HEK293 (cell line): ENCODE results near the gene MLLT6.

ENCODE experiments used
- EGR2 ChIP-seq: fragments of 450-650 bp; formaldehyde crosslinking; IDR thresholded peaks from 2 replicates; pipeline ENCODE4 v1.5.1; 2016; ENCODE audit warnings: low read depth, missing biosample characterization, missing genetic modification characterization
- GFI1B ChIP-seq: fragments of 450-650 bp; formaldehyde crosslinking; IDR thresholded peaks from 2 replicates; pipeline ENCODE4 v1.5.1; 2016; ENCODE audit warnings: missing biosample characterization, missing genetic modification characterization
- GLIS1 ChIP-seq: fragments of 450-650 bp; formaldehyde crosslinking; IDR thresholded peaks from 2 replicates; pipeline ENCODE4 v1.5.1; 2016; ENCODE audit warnings: missing biosample characterization, missing genetic modification characterization
- KLF7 ChIP-seq: fragments of 450-650 bp; formaldehyde crosslinking; IDR thresholded peaks from 2 replicates; pipeline ENCODE4 v1.5.1; 2016; ENCODE audit warnings: missing biosample characterization, missing genetic modification characterization, borderline replicate concordance
- MEIS1 ChIP-seq: sonication (generic); formaldehyde crosslinking; IDR thresholded peaks from 2 replicates; pipeline ENCODE4 v1.8.1; 2022; ENCODE audit warnings: missing genetic modification reagents, mild to moderate bottlenecking, borderline replicate concordance
- PRDM4 ChIP-seq: fragments of 450-650 bp; formaldehyde crosslinking; IDR thresholded peaks from 2 replicates; pipeline ENCODE4 v1.5.1; 2017; ENCODE audit warnings: missing biosample characterization, missing genetic modification characterization
- RBAK ChIP-seq: fragments of 450-650 bp; formaldehyde crosslinking; IDR thresholded peaks from 2 replicates; pipeline ENCODE4 v1.5.1; 2016; ENCODE audit warnings: missing biosample characterization, missing genetic modification characterization
- ZBTB17 ChIP-seq: fragments of 450-650 bp; formaldehyde crosslinking; IDR thresholded peaks from 2 replicates; pipeline ENCODE4 v1.5.1; 2016; ENCODE audit warnings: missing biosample characterization, missing genetic modification characterization
- ZBTB26 ChIP-seq: fragments of 450-650 bp; formaldehyde crosslinking; optimal IDR thresholded peaks from 2 replicates; pipeline ENCODE3; 2016; ENCODE audit warnings: missing biosample characterization, mild to moderate bottlenecking, missing genetic modification characterization
- ZBTB49 ChIP-seq: fragments of 450-650 bp; formaldehyde crosslinking; IDR thresholded peaks from 2 replicates; pipeline ENCODE4 v1.5.1; 2016; ENCODE audit warnings: missing biosample characterization, missing genetic modification characterization, low read depth
- ZFHX2 ChIP-seq: fragments of 450-650 bp; formaldehyde crosslinking; conservative IDR thresholded peaks from 2 replicates; pipeline ENCODE4 v1.5.1; 2016; ENCODE audit warnings: missing biosample characterization, missing genetic modification characterization
- ZNF10 ChIP-seq: fragments of 450-650 bp; formaldehyde crosslinking; IDR thresholded peaks from 2 replicates; pipeline ENCODE4 v1.5.1; 2017; ENCODE audit warnings: missing biosample characterization, missing genetic modification characterization
- ZNF132 ChIP-seq: fragments of 450-650 bp; formaldehyde crosslinking; IDR thresholded peaks from 2 replicates; pipeline ENCODE4 v1.5.1; 2017; ENCODE audit warnings: missing biosample characterization, missing genetic modification characterization, borderline replicate concordance
- ZNF280C ChIP-seq: fragments of 450-650 bp; formaldehyde crosslinking; IDR thresholded peaks from 2 replicates; pipeline ENCODE4 v1.5.1; 2016; ENCODE audit warnings: missing biosample characterization, missing genetic modification characterization
- ZNF529 ChIP-seq: fragments of 450-650 bp; formaldehyde crosslinking; IDR thresholded peaks from 2 replicates; pipeline ENCODE4 v1.5.1; 2017; ENCODE audit warnings: missing genetic modification characterization, missing biosample characterization; ENCODE audit not compliant: insufficient replicate concordance
- ZNF580 ChIP-seq: fragments of 450-650 bp; formaldehyde crosslinking; IDR thresholded peaks from 2 replicates; pipeline ENCODE4 v1.5.1; 2016; ENCODE audit warnings: missing biosample characterization, missing genetic modification characterization
- ZNF585B ChIP-seq: fragments of 450-650 bp; formaldehyde crosslinking; IDR thresholded peaks from 2 replicates; pipeline ENCODE4 v1.5.1; 2016; ENCODE audit warnings: missing biosample characterization, missing genetic modification characterization
- ZNF624 ChIP-seq: fragments of 450-650 bp; formaldehyde crosslinking; IDR thresholded peaks from 2 replicates; pipeline ENCODE4 v1.5.1; 2017; ENCODE audit warnings: missing biosample characterization, missing genetic modification characterization
- ZNF707 ChIP-seq: fragments of 450-650 bp; formaldehyde crosslinking; IDR thresholded peaks from 2 replicates; pipeline ENCODE4 v1.5.1; 2016; ENCODE audit warnings: missing biosample characterization, missing genetic modification characterization
- ZSCAN16 ChIP-seq: fragments of 450-650 bp; formaldehyde crosslinking; IDR thresholded peaks from 2 replicates; pipeline ENCODE4 v1.5.1; 2016; ENCODE audit warnings: missing biosample characterization, missing genetic modification characterization

The MLLT6 gene

GRCh38 chr17:38663964-38664644 is 41.0 kb upstream of the MLLT6 start (continued):
- TF ChIP-seq ZNF707 (tag by site-specific recombination) (no peak), GFI1B (tag by site-specific recombination) (no peak), ZNF132 (tag by site-specific recombination) (no peak), ZNF580 (tag by site-specific recombination) (0 out of 2 replicates have a peak, but pooled peaks have one; percentile 19), ZBTB26 (no peak), ZNF585B (no peak), MEIS1 (CRISPR knock-in tag) (no peak), ZNF280C (no peak), KLF7 (tag by site-specific recombination) (no peak), ZNF529 (tag by site-specific recombination) (no peak), GLIS1 (tag by site-specific recombination) (peak; percentile 39), ZNF624 (no peak), ZNF10 (tag by site-specific recombination) (no peak), ZBTB49 (no peak), ZFHX2 (peak; percentile 58), RBAK (tag by site-specific recombination) (no peak), PRDM4 (tag by site-specific recombination) (no peak), ZBTB17 (tag by site-specific recombination) (no peak), ZSCAN16 (tag by site-specific recombination) (no peak), EGR2 (tag by site-specific recombination) (peak; percentile 52; the same call in 1 of the 2 replicates)
